IMR-90 (cell line): ENCODE data around the gene ZMYND11. TPM values are rescaled to one million over a fixed set of nuclear protein-coding genes. Genes with fewer than 3 reads are reported as not detected.

Source experiments
- ATAC-seq: fragments of 200-7000 bp; cut with Tn5 transposase; 2 replicates; pipeline ENCODE4 v1.9.1; 2020; ENCODE audit warnings: low read depth, mild to moderate bottlenecking, moderate library complexity
- BruUV-seq: library from RNA; stranded (reverse); fragments of 400-500 nt; replicated peaks from 2 replicates; lab custom pipeline; 2021; lab: Mats Ljungman, UMichigan
- CTCF ChIA-PET: fragments of 300-600 bp; formaldehyde crosslinking; extraction: SDS; loops from one replicate; lab custom pipeline; 2021; ENCODE audit warnings: antibody characterized with exemption; lab: Yijun Ruan, JAX
- POLR2A ChIA-PET: fragments of 300-600 bp; sonication (Branson Sonifier 250); formaldehyde crosslinking; loops from one replicate; lab custom pipeline; 2022; ENCODE audit warnings: antibody characterized with exemption; ENCODE audit not compliant: unreplicated experiment; lab: Charles Lee
- DNase-seq: peaks from one replicate; pipeline ENCODE4 v3.0.0; 2013
- H2AFZ ChIP-seq: replicated peaks from 2 replicates; pipeline ENCODE3; 2013; ENCODE audit warnings: low read length, mild to moderate bottlenecking; ENCODE audit not compliant: poor library complexity
- H2AK5ac ChIP-seq: 2 replicates; pipeline ENCODE4 v1.6.1; 2013; ENCODE audit warnings: low read depth, low read length, inconsistent platforms
- H2AK9ac ChIP-seq: replicated peaks from 2 replicates; pipeline ENCODE3; 2013; ENCODE audit warnings: mild to moderate bottlenecking, low read depth, low read length, moderate library complexity; ENCODE audit not compliant: poor library complexity
- H2BK120ac ChIP-seq: 2 replicates; pipeline ENCODE4 v1.6.1; 2013; ENCODE audit warnings: low read depth, low read length, inconsistent platforms
- H2BK15ac ChIP-seq: 3 replicates; pipeline ENCODE4 v1.6.1; 2013; ENCODE audit warnings: low read depth, low read length, inconsistent platforms
- H2BK20ac ChIP-seq: 2 replicates; pipeline ENCODE4 v1.6.1; 2013; ENCODE audit warnings: low read depth, mild to moderate bottlenecking, inconsistent platforms, low read length, moderate library complexity
- H2BK5ac ChIP-seq: 2 replicates; pipeline ENCODE4 v1.6.1; 2013; ENCODE audit warnings: mild to moderate bottlenecking, low read depth, low read length, inconsistent platforms; ENCODE audit not compliant: poor library complexity, severe bottlenecking
- H3K14ac ChIP-seq: replicated peaks from 2 replicates; pipeline ENCODE4 v1.6.1; 2013; ENCODE audit warnings: low read depth, low read length, inconsistent platforms
- H3K18ac ChIP-seq: 2 replicates; pipeline ENCODE4 v1.6.1; 2013; ENCODE audit warnings: low read depth, low read length, control low read depth
- H3K23ac ChIP-seq: 2 replicates; pipeline ENCODE4 v1.6.1; 2013; ENCODE audit warnings: low read depth, low read length, inconsistent platforms
- H3K27ac ChIP-seq: 2 replicates; pipeline ENCODE4 v1.5.1; 2013; ENCODE audit warnings: mild to moderate bottlenecking, control low read depth, low read length; ENCODE audit not compliant: insufficient read depth
- H3K27me3 ChIP-seq: 2 replicates; pipeline ENCODE4 v1.6.1; 2013; ENCODE audit warnings: low read length; ENCODE audit not compliant: control insufficient read depth, insufficient read depth
- H3K36me3 ChIP-seq: 2 replicates; pipeline ENCODE4 v1.6.1; 2013; ENCODE audit warnings: low read length, mixed read lengths; ENCODE audit not compliant: control insufficient read depth, insufficient read depth
- H3K4ac ChIP-seq: 2 replicates; pipeline ENCODE4 v1.6.1; 2013; ENCODE audit warnings: low read depth, low read length, inconsistent platforms
- H3K4me1 ChIP-seq: 2 replicates; pipeline ENCODE4 v1.6.1; 2013; ENCODE audit warnings: low read length, mixed read lengths; ENCODE audit not compliant: control insufficient read depth, insufficient read depth
- H3K4me2 ChIP-seq: 2 replicates; pipeline ENCODE4 v1.6.1; 2013; ENCODE audit warnings: low read depth, mild to moderate bottlenecking, control low read depth, low read length, moderate library complexity
- H3K4me3 ChIP-seq: 2 replicates; pipeline ENCODE4 v1.5.1; 2013; ENCODE audit warnings: low read depth, mild to moderate bottlenecking, control low read depth, low read length, moderate library complexity; ENCODE audit not compliant: insufficient read depth
- H3K56ac ChIP-seq: 2 replicates; pipeline ENCODE4 v1.6.1; 2013; ENCODE audit warnings: low read length, inconsistent platforms; ENCODE audit not compliant: insufficient read depth; ENCODE audit errors: extremely low read depth
- H3K79me1 ChIP-seq, 2 experiments: 2 replicates each; pipeline ENCODE4 v1.6.1; 2013; ENCODE audit warnings: low read length in 2 of 2, inconsistent platforms in 1 of 2, low read depth in 1 of 2
- H3K9ac ChIP-seq: 2 replicates; pipeline ENCODE4 v1.6.1; 2013; ENCODE audit warnings: low read depth, low read length, control low read depth
- H3K9me1 ChIP-seq: 2 replicates; pipeline ENCODE4 v1.6.1; 2013; ENCODE audit warnings: low read length, inconsistent platforms; ENCODE audit not compliant: insufficient read depth
- H3K9me3 ChIP-seq: 2 replicates; pipeline ENCODE4 v1.6.1; 2013; ENCODE audit warnings: low read length; ENCODE audit not compliant: control insufficient read depth, insufficient read depth
- H4K20me1 ChIP-seq: 2 replicates; pipeline ENCODE4 v1.6.1; 2013; ENCODE audit warnings: low read length, inconsistent platforms; ENCODE audit not compliant: insufficient read depth
- H4K5ac ChIP-seq: 2 replicates; pipeline ENCODE4 v1.6.1; 2013; ENCODE audit warnings: mild to moderate bottlenecking, low read depth, low read length, control low read depth
- H4K8ac ChIP-seq, 2 experiments: 2 replicates each; pipeline ENCODE4 v1.6.1; 2013; ENCODE audit warnings: low read depth in 2 of 2, low read length in 2 of 2, control low read depth in 1 of 2, inconsistent platforms in 1 of 2
- H4K91ac ChIP-seq: 2 replicates; pipeline ENCODE4 v1.6.1; 2013; ENCODE audit warnings: low read depth, low read length, inconsistent platforms; ENCODE audit not compliant: insufficient read depth
- BHLHE40 ChIP-seq: fragments of 150-350 bp; IDR thresholded peaks from 2 replicates; pipeline ENCODE4 v1.6.1; 2016; ENCODE audit warnings: mild to moderate bottlenecking, low read depth, low read length
- CEBPB ChIP-seq: IDR thresholded peaks from 2 replicates; pipeline ENCODE4 v1.6.1; 2012; ENCODE audit warnings: low read depth, low read length, improper control_type of control experiment
- CHD1 ChIP-seq: IDR thresholded peaks from 2 replicates; pipeline ENCODE4 v1.6.1; 2012; ENCODE audit warnings: low read depth, low read length, improper control_type of control experiment
- FOS ChIP-seq: fragments of 150-350 bp; IDR thresholded peaks from 2 replicates; pipeline ENCODE4 v1.6.1; 2016; ENCODE audit warnings: low read depth, low read length
- MAFK ChIP-seq: IDR thresholded peaks from 2 replicates; pipeline ENCODE4 v1.6.1; 2012; ENCODE audit warnings: low read depth, low read length, improper control_type of control experiment
- MAZ ChIP-seq: IDR thresholded peaks from 2 replicates; pipeline ENCODE4 v1.6.1; 2012; ENCODE audit warnings: low read depth, mild to moderate bottlenecking, low read length, improper control_type of control experiment, moderate library complexity, borderline replicate concordance
- MXI1 ChIP-seq: IDR thresholded peaks from 2 replicates; pipeline ENCODE4 v1.6.1; 2012; ENCODE audit warnings: low read depth, mild to moderate bottlenecking, low read length, moderate library complexity, borderline replicate concordance
- NFE2L2 ChIP-seq: fragments of 150-350 bp; IDR thresholded peaks from 2 replicates; pipeline ENCODE4 v1.6.1; 2016; ENCODE audit warnings: low read depth, mild to moderate bottlenecking, low read length
- POLR2A ChIP-seq: IDR thresholded peaks from 2 replicates; pipeline ENCODE4 v1.6.1; 2012; ENCODE audit warnings: mild to moderate bottlenecking, low read depth, low read length
- RAD21 ChIP-seq: IDR thresholded peaks from 2 replicates; pipeline ENCODE4 v1.6.1; 2012; ENCODE audit warnings: low read length, improper control_type of control experiment
- RCOR1 ChIP-seq: IDR thresholded peaks from 2 replicates; pipeline ENCODE4 v1.6.1; 2012; ENCODE audit warnings: mild to moderate bottlenecking, low read length, improper control_type of control experiment; ENCODE audit not compliant: insufficient replicate concordance
- RFX5 ChIP-seq: IDR thresholded peaks from 2 replicates; pipeline ENCODE4 v1.8.0; 2012; ENCODE audit warnings: low read depth, mild to moderate bottlenecking, low read length, moderate library complexity
- SMC3 ChIP-seq: fragments of 150-350 bp; IDR thresholded peaks from 2 replicates; pipeline ENCODE4 v1.6.1; 2016; ENCODE audit warnings: low read depth, mild to moderate bottlenecking, antibody characterized with exemption, low read length, moderate library complexity
- USF2 ChIP-seq: fragments of 150-350 bp; IDR thresholded peaks from 2 replicates; pipeline ENCODE4 v1.6.1; 2017; ENCODE audit warnings: mild to moderate bottlenecking, antibody characterized with exemption, low read length, low read depth
- WGBS, 2 experiments: methylation state at CpG; one replicate each; pipeline versions ENCODE4 v1.1.5 to v1.1.7; 2013; ENCODE audit warnings: missing lambda C conversion rate in 2 of 2; ENCODE audit not compliant: insufficient read length in 1 of 2; ENCODE audit errors: extremely low coverage in 2 of 2; 5-methylcytosine and 5-hydroxymethylcytosine counted together
- dilution Hi-C: fragments of 300-500 bp; cut with HindIII; formaldehyde crosslinking; loops from one replicate; pipeline ENCODE4 v1.14.3; 2018; ENCODE audit warnings: low sequenced_read_pairs; ENCODE audit not compliant: unreplicated experiment
- in situ Hi-C: fragments of 300-500 bp; cut with MboI; formaldehyde crosslinking; loops from 3 replicates; pipeline ENCODE4 v1.14.3; 2019; ENCODE audit warnings: low sequenced_read_pairs, inconsistent platforms, mixed read lengths
- intact Hi-C: fragments of 100-400 bp; cut with micrococcal nuclease; formaldehyde crosslinking; loops from 2 replicates; pipeline ENCODE4 v1.10.0; 2022
- polyA plus RNA-seq, 3 experiments: library from polyadenylated mRNA; depleted of rRNA; stranded (reverse); fragments of >200 nt; gene quantifications; 2 replicates each; pipeline ENCODE4 v1.2.3, GENCODE V29; 2012; ENCODE audit warnings: low replicate concordance in 1 of 3
- total RNA-seq: library from RNA; depleted of rRNA; stranded (reverse); fragments of >200 nt; gene quantifications from 2 replicates; pipeline ENCODE4 v1.2.3, GENCODE V29; 2012
- TF ChIP-seq, protein P1 (sequence below): conservative IDR thresholded peaks from 2 replicates; pipeline ENCODE4 v1.5.1; 2012; ENCODE audit warnings: mild to moderate bottlenecking, low read depth, low read length, improper control_type of control experiment
- TF ChIP-seq, protein P2 (sequence below): fragments of 150-350 bp; IDR thresholded peaks from 2 replicates; pipeline ENCODE4 v1.6.1; 2016; ENCODE audit warnings: low read depth, mild to moderate bottlenecking, low read length, moderate library complexity, borderline replicate concordance

The ZMYND11 gene
- total and polyA plus RNA-seq, 2 of the 4 experiments (the other 2 are of a cell fraction), result 39.5 to 72.2 TPM

- Histone ChIP-seq H4K5ac (no peak overlapping the region), H3K27me3 (no peaks in the 10 kb centered on the region), H3K56ac (no peak overlapping the region), H4K20me1 (peaks cover 3% of the 10 kb centered on the region; the same call in 1 of the 2 replicates), H3K36me3 (peaks cover 52% of the 10 kb centered on the region), H4K91ac (no peak overlapping the region), H2AK5ac (peak overlapping the region; percentile 8; the same call in 1 of the 2 replicates), H4K8ac (no peak overlapping the region), H3K79me1 (peaks cover 2 to 41% of the 10 kb centered on the region in 2 experiments; a peak in 2 of 4 replicates), H3K9me1 (peaks cover 26% of the 10 kb centered on the region), H2BK120ac (no peak overlapping the region), H3K4me1 (peaks cover 12% of the 10 kb centered on the region), H2BK20ac (no peak overlapping the region), H3K4ac (no peak overlapping the region), H3K23ac (no peak overlapping the region), H2AK9ac (no peak overlapping the region), H3K9ac (no peak overlapping the region), H2BK5ac (no peak overlapping the region), H3K14ac (no peak overlapping the region), H3K4me3 (no peak overlapping the region), H3K18ac (no peak overlapping the region), H2BK15ac (no peak overlapping the region), H3K27ac (no peak overlapping the region), H3K9me3 (0 out of 2 replicates have a peak, but pooled peaks cover 2% of the 10 kb centered on the region), H3K4me2 (no peak overlapping the region), H2AFZ (no peak overlapping the region)
- CTCF ChIA-PET, result no interaction called here
- WGBS, 2 experiments, result 100% methylated on average over 5 of the region's 15 CpGs; no CpG with 5 or more reads in 1 of the 2 experiments
- in situ Hi-C loops (no loop called here), intact Hi-C loops (no loop called here), dilution Hi-C loops (no loop called here)
- TF ChIP-seq MAZ (no peak), BHLHE40 (no peak), CHD1 (no peak), RAD21 (no peak), FOS (no peak), RFX5 (no peak), SMC3 (no peak), NFE2L2 (no peak), RCOR1 (no peak), MXI1 (no peak), MAFK (no peak), CEBPB (no peak), USF2 (no peak), POLR2A (no peak)
- TF ChIP-seq, protein P1, sequence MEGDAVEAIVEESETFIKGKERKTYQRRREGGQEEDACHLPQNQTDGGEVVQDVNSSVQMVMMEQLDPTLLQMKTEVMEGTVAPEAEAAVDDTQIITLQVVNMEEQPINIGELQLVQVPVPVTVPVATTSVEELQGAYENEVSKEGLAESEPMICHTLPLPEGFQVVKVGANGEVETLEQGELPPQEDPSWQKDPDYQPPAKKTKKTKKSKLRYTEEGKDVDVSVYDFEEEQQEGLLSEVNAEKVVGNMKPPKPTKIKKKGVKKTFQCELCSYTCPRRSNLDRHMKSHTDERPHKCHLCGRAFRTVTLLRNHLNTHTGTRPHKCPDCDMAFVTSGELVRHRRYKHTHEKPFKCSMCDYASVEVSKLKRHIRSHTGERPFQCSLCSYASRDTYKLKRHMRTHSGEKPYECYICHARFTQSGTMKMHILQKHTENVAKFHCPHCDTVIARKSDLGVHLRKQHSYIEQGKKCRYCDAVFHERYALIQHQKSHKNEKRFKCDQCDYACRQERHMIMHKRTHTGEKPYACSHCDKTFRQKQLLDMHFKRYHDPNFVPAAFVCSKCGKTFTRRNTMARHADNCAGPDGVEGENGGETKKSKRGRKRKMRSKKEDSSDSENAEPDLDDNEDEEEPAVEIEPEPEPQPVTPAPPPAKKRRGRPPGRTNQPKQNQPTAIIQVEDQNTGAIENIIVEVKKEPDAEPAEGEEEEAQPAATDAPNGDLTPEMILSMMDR, result no peak
- TF ChIP-seq, protein P2, sequence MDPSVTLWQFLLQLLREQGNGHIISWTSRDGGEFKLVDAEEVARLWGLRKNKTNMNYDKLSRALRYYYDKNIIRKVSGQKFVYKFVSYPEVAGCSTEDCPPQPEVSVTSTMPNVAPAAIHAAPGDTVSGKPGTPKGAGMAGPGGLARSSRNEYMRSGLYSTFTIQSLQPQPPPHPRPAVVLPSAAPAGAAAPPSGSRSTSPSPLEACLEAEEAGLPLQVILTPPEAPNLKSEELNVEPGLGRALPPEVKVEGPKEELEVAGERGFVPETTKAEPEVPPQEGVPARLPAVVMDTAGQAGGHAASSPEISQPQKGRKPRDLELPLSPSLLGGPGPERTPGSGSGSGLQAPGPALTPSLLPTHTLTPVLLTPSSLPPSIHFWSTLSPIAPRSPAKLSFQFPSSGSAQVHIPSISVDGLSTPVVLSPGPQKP, result no peak
- POLR2A ChIA-PET, result no interaction called here
- DNase-seq, result no peak
- BruUV-seq, result no TSS peak
- no peak for ATAC-seq
These were observed 150.0 kb downstream of the ZMYND11 start for GRCh38 chr10:285216-285615.
